Gastrocnemius medialis (tissue), 4 donors: Measurements from ENCODE around the gene SLC25A26. TPM values are rescaled to one million over a fixed set of nuclear protein-coding genes. Genes with fewer than 3 reads are reported as not detected.

Experiments
- ATAC-seq, 2 donors: fragments of 150-250 bp; one replicate each; pipeline ENCODE4 v1.9.1; 2016
- DNase-seq, 2 donors: peaks; one replicate each; pipeline ENCODE4 v3.0.0-alpha.2; 2019
- H3K27ac ChIP-seq, 4 donors: fragments of 200-600 bp; sonication (generic); 1 replicate in 1 of 4; 2 replicates in 3 of 4; pipeline ENCODE4 v1.5.1; 2016 to 2018; ENCODE audit warnings: mild to moderate bottlenecking in 2 of 4, moderate library complexity in 1 of 4
- H3K27me3 ChIP-seq, 3 donors: fragments of 200-600 bp; sonication (generic) in 2 of 3; 1 replicate in 1 of 3; 2 replicates in 2 of 3; pipeline versions ENCODE4 v1.5.1 to v1.6.0; 2016 to 2019; ENCODE audit warnings: mild to moderate bottlenecking in 1 of 3, moderate library complexity in 1 of 3
- H3K36me3 ChIP-seq, 2 donors: fragments of 200-600 bp; sonication (generic) in 1 of 2; one replicate each; pipeline ENCODE4 v1.5.1; 2017 to 2018
- H3K4me1 ChIP-seq, 2 donors: fragments of 200-600 bp; sonication (generic) in 1 of 2; one replicate each; pipeline ENCODE4 v1.5.1; 2016 to 2017; ENCODE audit warnings: mild to moderate bottlenecking in 2 of 2
- H3K4me3 ChIP-seq, 4 donors: fragments of 200-600 bp; sonication (generic) in 3 of 4; 1 replicate in 1 of 4; 2 replicates in 3 of 4; pipeline ENCODE4 v1.5.1; 2016 to 2019; ENCODE audit warnings: mild to moderate bottlenecking in 2 of 4
- H3K9me3 ChIP-seq, 3 donors: fragments of 200-600 bp; sonication (generic) in 2 of 3; 1 replicate in 1 of 3; 2 replicates in 2 of 3; pipeline ENCODE4 v1.5.1; 2016 to 2019
- POLR2A ChIP-seq, 2 donors: fragments of 450-650 bp; IDR thresholded peaks; one replicate each; pipeline ENCODE4 v1.6.1; 2017; ENCODE audit warnings: antibody characterized with exemption in 2 of 2, mild to moderate bottlenecking in 2 of 2, moderate library complexity in 2 of 2
- in situ Hi-C, 4 donors: fragments of 200-750 bp; cut with MboI; loops; one replicate each; pipeline versions ENCODE4 v1.15.0 to v1.8.0; 2017; ENCODE audit warnings: low sequenced_read_pairs in 4 of 4
- intact Hi-C: fragments of 100-400 bp; cut with DNase I; formaldehyde crosslinking; loops from one replicate; pipeline ENCODE4 v1.15.1; 2023; ENCODE audit warnings: low total_unique reads
- total RNA-seq, 4 donors: library from RNA; depleted of rRNA; stranded (reverse); fragments of >200 nt; gene quantifications; one replicate each; pipeline versions ENCODE4 v1.1.0 to v1.2.3, GENCODE V29; 2016
- TF ChIP-seq, protein P1 (sequence below), 5 experiments: fragments of 450-650 bp in 3 of 5; fragments of 200-600 bp in 2 of 5; sonication (generic) in 2 of 5; IDR thresholded peaks in 4 of 5; conservative IDR thresholded peaks in 1 of 5; 1 replicate in 4 of 5; 2 replicates in 1 of 5; pipeline ENCODE4 v1.5.1; 2016 to 2019; ENCODE audit warnings: antibody characterized with exemption in 5 of 5, mild to moderate bottlenecking in 3 of 5, moderate library complexity in 3 of 5

The SLC25A26 gene
- total RNA-seq, 4 donors from 2014 or later = 24.1 to 44.3 (median 32.4) TPM

DNA sequence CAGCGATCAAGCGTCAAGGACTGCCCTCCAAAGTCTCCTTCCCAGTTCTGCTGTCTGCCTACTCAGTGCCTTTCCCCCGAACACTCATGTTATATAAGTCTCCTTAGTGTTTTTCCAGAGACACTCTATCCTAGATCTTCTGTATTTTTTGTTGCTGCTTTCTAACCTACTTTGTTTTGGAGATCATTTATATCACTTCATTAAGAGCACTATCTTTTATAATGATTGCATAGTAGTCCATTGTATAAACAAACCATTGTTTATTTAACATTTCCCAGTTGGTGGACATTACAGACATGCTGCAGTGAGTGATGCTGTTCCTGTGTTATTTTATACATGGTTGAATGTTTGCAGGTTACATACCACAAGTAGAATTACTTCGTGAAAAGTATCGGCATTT, 47.1 kb downstream of the SLC25A26 start:
- TF ChIP-seq POLR2A (IDR thresholded peaks at IDR 0.05) = no peak
- TF ChIP-seq, protein P1, sequence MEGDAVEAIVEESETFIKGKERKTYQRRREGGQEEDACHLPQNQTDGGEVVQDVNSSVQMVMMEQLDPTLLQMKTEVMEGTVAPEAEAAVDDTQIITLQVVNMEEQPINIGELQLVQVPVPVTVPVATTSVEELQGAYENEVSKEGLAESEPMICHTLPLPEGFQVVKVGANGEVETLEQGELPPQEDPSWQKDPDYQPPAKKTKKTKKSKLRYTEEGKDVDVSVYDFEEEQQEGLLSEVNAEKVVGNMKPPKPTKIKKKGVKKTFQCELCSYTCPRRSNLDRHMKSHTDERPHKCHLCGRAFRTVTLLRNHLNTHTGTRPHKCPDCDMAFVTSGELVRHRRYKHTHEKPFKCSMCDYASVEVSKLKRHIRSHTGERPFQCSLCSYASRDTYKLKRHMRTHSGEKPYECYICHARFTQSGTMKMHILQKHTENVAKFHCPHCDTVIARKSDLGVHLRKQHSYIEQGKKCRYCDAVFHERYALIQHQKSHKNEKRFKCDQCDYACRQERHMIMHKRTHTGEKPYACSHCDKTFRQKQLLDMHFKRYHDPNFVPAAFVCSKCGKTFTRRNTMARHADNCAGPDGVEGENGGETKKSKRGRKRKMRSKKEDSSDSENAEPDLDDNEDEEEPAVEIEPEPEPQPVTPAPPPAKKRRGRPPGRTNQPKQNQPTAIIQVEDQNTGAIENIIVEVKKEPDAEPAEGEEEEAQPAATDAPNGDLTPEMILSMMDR (IDR thresholded peaks at IDR 0.05 in 4 of 5, conservative IDR thresholded peaks at IDR 0.05 in 1 of 5) = no peak
- intact Hi-C loops (loop anchor here (5.0 kb wide), 1 partner anchor 129 kb away; no protein-coding TSS in a partner anchor), in situ Hi-C loops (no loop called here)
- H3K9me3 ChIP-seq = no peaks in the 10 kb centered on the region
- H3K4me1 ChIP-seq = peaks cover 8 to 28% of the 10 kb centered on the region in 2 donors
- H3K27me3 ChIP-seq = no peaks in the 10 kb centered on the region
- no peak overlapping the region for H3K4me3 ChIP-seq
- no peak overlapping the region for H3K27ac ChIP-seq
- no peak for ATAC-seq
- no peak for DNase-seq
- H3K36me3 ChIP-seq = no peaks in the 10 kb centered on the region

DNA sequence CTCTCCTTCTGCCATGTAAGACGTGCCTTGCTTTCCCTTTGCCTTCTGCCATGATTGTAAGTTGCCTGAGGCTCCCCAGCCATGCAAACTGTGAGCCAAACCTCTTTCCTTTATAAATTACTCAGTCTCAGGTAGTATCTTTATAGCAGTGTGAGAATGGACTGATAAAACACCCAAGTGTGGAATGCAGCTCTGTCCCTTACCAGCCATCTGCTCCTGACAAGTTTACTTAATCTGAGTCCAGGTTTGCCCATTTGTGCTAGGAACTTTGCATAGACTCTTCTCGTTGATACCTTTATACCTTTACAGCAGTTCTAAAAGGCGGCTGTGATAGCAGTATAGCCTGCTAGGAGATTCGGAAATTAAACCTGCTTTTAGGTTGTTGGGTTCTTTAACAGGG, 48.1 kb downstream of the SLC25A26 start:
- DNase-seq (no peak), ATAC-seq (no peak)
- no peaks in the 10 kb centered on the region for H3K36me3 ChIP-seq
- H3K4me1 ChIP-seq = peaks cover 8 to 28% of the 10 kb centered on the region in 2 donors
- no peak overlapping the region for H3K27ac ChIP-seq
- in situ Hi-C loops (no loop called here), intact Hi-C loops (loop anchor here (5.0 kb wide), 1 partner anchor 128 kb away; no protein-coding TSS in a partner anchor)
- no peak for TF ChIP-seq POLR2A (IDR thresholded peaks at IDR 0.05)
- TF ChIP-seq, protein P1 (IDR thresholded peaks at IDR 0.05 in 4 of 5, conservative IDR thresholded peaks at IDR 0.05 in 1 of 5) = no peak
- H3K27me3 ChIP-seq = no peaks in the 10 kb centered on the region
- H3K9me3 ChIP-seq = no peaks in the 10 kb centered on the region
- H3K4me3 ChIP-seq = no peak overlapping the region

DNA sequence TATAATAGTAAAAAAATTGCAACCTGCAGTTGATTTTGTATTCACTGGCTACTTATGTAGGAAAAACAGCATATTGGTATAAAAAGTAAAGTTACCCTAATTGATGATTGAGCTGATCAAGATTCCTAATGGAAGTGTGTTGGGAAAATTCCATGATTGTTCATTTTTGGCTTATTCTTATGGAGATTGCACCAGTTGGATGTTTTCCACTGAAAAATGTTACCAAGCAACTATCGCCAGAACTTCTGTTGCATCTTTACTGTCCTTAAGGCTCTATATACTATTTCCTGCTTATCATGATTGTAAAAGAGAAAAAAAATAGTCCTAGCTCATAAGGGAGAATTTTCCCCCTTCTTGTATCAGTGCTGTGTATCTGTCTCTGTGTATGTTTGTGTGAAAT, 48.6 kb downstream of the SLC25A26 start:
- Histone ChIP-seq H3K4me1 (peaks cover 8 to 28% of the 10 kb centered on the region in 2 donors), H3K27ac (no peak overlapping the region), H3K36me3 (no peaks in the 10 kb centered on the region), H3K4me3 (no peak overlapping the region), H3K27me3 (no peaks in the 10 kb centered on the region), H3K9me3 (no peaks in the 10 kb centered on the region)
- no peak for DNase-seq
- in situ Hi-C loops (no loop called here), intact Hi-C loops (loop anchor here (5.0 kb wide), 1 partner anchor 128 kb away; no protein-coding TSS in a partner anchor)
- TF ChIP-seq, protein P1 (IDR thresholded peaks at IDR 0.05 in 4 of 5, conservative IDR thresholded peaks at IDR 0.05 in 1 of 5) = no peak
- TF ChIP-seq POLR2A (IDR thresholded peaks at IDR 0.05) = no peak
- ATAC-seq = no peak

DNA sequence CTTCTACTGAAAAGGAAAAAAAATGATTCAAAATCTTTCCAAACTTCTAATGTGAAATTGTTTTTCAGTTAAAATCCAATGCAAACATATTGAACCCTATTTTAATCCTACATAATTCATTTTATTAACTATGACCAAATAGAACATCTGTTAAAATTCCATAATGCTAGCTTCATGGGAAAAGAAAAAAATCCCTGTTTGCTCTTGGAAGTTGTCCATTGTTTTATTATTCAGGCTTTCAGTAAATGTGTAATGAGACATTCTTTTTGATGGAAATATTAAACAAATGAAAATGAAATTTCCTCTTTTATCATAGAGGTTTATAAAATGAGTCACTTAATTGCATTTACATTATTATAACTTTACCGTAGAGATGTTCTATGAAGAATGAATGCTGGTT, 49.5 kb downstream of the SLC25A26 start:
- Histone ChIP-seq H3K4me1 (peaks cover 8 to 25% of the 10 kb centered on the region in 2 donors), H3K27me3 (no peaks in the 10 kb centered on the region), H3K4me3 (no peak overlapping the region), H3K36me3 (no peaks in the 10 kb centered on the region), H3K9me3 (no peaks in the 10 kb centered on the region), H3K27ac (no peak overlapping the region)
- DNase-seq (no peak), ATAC-seq (no peak)
- in situ Hi-C loops (loop anchor here in 2 of 4 donors (10.0 kb wide), 2 partner anchors 105 to 115 kb away; no protein-coding TSS in a partner anchor), intact Hi-C loops (no loop called here)
- TF ChIP-seq, protein P1 (IDR thresholded peaks at IDR 0.05 in 4 of 5, conservative IDR thresholded peaks at IDR 0.05 in 1 of 5) = no peak
- TF ChIP-seq POLR2A (IDR thresholded peaks at IDR 0.05) = no peak

DNA sequence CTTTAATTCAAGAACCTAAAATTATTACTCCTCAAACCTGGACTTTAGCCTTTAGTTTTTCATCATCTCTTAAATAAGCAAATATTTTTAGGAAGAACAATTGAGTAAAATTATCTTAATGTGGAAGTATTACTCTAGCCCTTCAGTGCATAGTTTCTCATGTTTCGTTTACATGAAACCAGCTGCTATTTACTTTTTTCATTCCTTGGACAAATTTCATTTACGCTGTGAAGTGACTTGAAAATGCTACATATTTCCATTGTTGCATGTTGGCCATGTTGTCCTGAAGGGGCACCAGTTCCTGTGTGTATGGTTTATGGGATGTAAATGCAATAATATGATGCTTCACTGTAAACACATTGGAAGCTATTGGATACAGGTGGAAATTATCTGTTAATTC, 49.9 kb downstream of the SLC25A26 start:
- Histone ChIP-seq H3K36me3 (no peaks in the 10 kb centered on the region), H3K27me3 (no peaks in the 10 kb centered on the region), H3K4me1 (peaks cover 5 to 22% of the 10 kb centered on the region in 2 donors), H3K9me3 (no peaks in the 10 kb centered on the region), H3K4me3 (no peak overlapping the region), H3K27ac (no peak overlapping the region)
- in situ Hi-C loops = loop anchor here in 2 of 4 donors (10.0 kb wide), 2 partner anchors 104 to 114 kb away; no protein-coding TSS in a partner anchor
- intact Hi-C loops = no loop called here
- TF ChIP-seq POLR2A (IDR thresholded peaks at IDR 0.05) = no peak
- TF ChIP-seq, protein P1 (IDR thresholded peaks at IDR 0.05 in 4 of 5, conservative IDR thresholded peaks at IDR 0.05 in 1 of 5) = no peak
- no peak for ATAC-seq
- no peak for DNase-seq
